ENCODE data around the gene IL4R.

Gene IL4R

GRCh38 chr16:27314986-27315332 is 1.2 kb downstream of the IL4R start:
- no peaks in the 10 kb centered on the region for H3K9me3 Mint-ChIP-seq
- H3K4me3 Mint-ChIP-seq: peak overlapping the region; percentile 98
- peaks cover 57% of the 10 kb centered on the region for H3K36me3 Mint-ChIP-seq (ENCODE audit: low read depth)
- peak overlapping the region; percentile 97 for H3K27ac Mint-ChIP-seq
- no peaks in the 10 kb centered on the region for H3K27me3 Mint-ChIP-seq (ENCODE audit: low read depth)
- DNase-seq (ENCODE audit: low spot score): no peak
- peaks cover 42% of the 10 kb centered on the region for H3K4me1 Mint-ChIP-seq (ENCODE audit: low read depth)

GRCh38 chr16:27315333-27316037 is 1.7 kb downstream of the IL4R start:
- peak; percentile 63 for DNase-seq (ENCODE audit: low spot score)
- Mint-ChIP-seq H3K4me3 (peak overlapping the region; percentile 98), H3K27ac (peak overlapping the region; percentile 97), H3K36me3 (ENCODE audit: low read depth) (peaks cover 61% of the 10 kb centered on the region), H3K27me3 (ENCODE audit: low read depth) (no peaks in the 10 kb centered on the region), H3K9me3 (no peaks in the 10 kb centered on the region), H3K4me1 (ENCODE audit: low read depth) (peaks cover 43% of the 10 kb centered on the region)

GRCh38 chr16:27316038-27316680 is 2.4 kb downstream of the IL4R start:
- H3K9me3 Mint-ChIP-seq: no peaks in the 10 kb centered on the region
- no peaks in the 10 kb centered on the region for H3K27me3 Mint-ChIP-seq (ENCODE audit: low read depth)
- H3K36me3 Mint-ChIP-seq (ENCODE audit: low read depth): peaks cover 68% of the 10 kb centered on the region
- H3K4me1 Mint-ChIP-seq (ENCODE audit: low read depth): peaks cover 42% of the 10 kb centered on the region
- no peak for DNase-seq (ENCODE audit: low spot score)
- peak overlapping the region; percentile 97 for H3K27ac Mint-ChIP-seq
- peak overlapping the region; percentile 98 for H3K4me3 Mint-ChIP-seq

- H3K4me3 Mint-ChIP-seq: peak overlapping the region; percentile 98
- peak; percentile 14 for DNase-seq (ENCODE audit: low spot score)
- H3K9me3 Mint-ChIP-seq: no peaks in the 10 kb centered on the region
- peaks cover 80% of the 10 kb centered on the region for H3K36me3 Mint-ChIP-seq (ENCODE audit: low read depth)
- H3K4me1 Mint-ChIP-seq (ENCODE audit: low read depth): peaks cover 50% of the 10 kb centered on the region
- no peaks in the 10 kb centered on the region for H3K27me3 Mint-ChIP-seq (ENCODE audit: low read depth)
- peak overlapping the region; percentile 97 for H3K27ac Mint-ChIP-seq
Observed at GRCh38 chr16:27317320-27317719, 3.5 kb downstream of the IL4R start.

- peak overlapping the region; percentile 97 for H3K27ac Mint-ChIP-seq
- no peaks in the 10 kb centered on the region for H3K9me3 Mint-ChIP-seq
- H3K27me3 Mint-ChIP-seq (ENCODE audit: low read depth): no peaks in the 10 kb centered on the region
- peaks cover 85% of the 10 kb centered on the region for H3K36me3 Mint-ChIP-seq (ENCODE audit: low read depth)
- peak overlapping the region; percentile 98 for H3K4me3 Mint-ChIP-seq
- peak; percentile 70 for DNase-seq (ENCODE audit: low spot score)
- peaks cover 50% of the 10 kb centered on the region for H3K4me1 Mint-ChIP-seq (ENCODE audit: low read depth)
Observed at GRCh38 chr16:27317738-27318391, 4.1 kb downstream of the IL4R start.

- DNase-seq (ENCODE audit: low spot score): peak; percentile 75
- H3K36me3 Mint-ChIP-seq (ENCODE audit: low read depth): peaks cover 93% of the 10 kb centered on the region
- H3K27ac Mint-ChIP-seq: peak overlapping the region; percentile 97
- no peaks in the 10 kb centered on the region for H3K9me3 Mint-ChIP-seq
- H3K27me3 Mint-ChIP-seq (ENCODE audit: low read depth): no peaks in the 10 kb centered on the region
- H3K4me3 Mint-ChIP-seq: peak overlapping the region; percentile 98
- H3K4me1 Mint-ChIP-seq (ENCODE audit: low read depth): peaks cover 56% of the 10 kb centered on the region
Observed at GRCh38 chr16:27318392-27319256, 4.8 kb downstream of the IL4R start.

- Mint-ChIP-seq H3K4me1 (ENCODE audit: low read depth) (peaks cover 63% of the 10 kb centered on the region), H3K4me3 (peak overlapping the region; percentile 98)
Observed at GRCh38 chr16:27319257-27319965, 5.6 kb downstream of the IL4R start.

GRCh38 chr16:27320261-27321012 is 6.7 kb downstream of the IL4R start:
- Mint-ChIP-seq H3K36me3 (ENCODE audit: low read depth) (peaks cover 98% of the 10 kb centered on the region), H3K27me3 (ENCODE audit: low read depth) (no peaks in the 10 kb centered on the region), H3K27ac (peak overlapping the region; percentile 97), H3K9me3 (no peaks in the 10 kb centered on the region), H3K4me3 (peak overlapping the region; percentile 98), H3K4me1 (ENCODE audit: low read depth) (peaks cover 66% of the 10 kb centered on the region)
- DNase-seq (ENCODE audit: low spot score): no peak

More at GRCh38 chr16:27319257-27319965, 5.6 kb downstream of the IL4R start:
- DNase-seq (ENCODE audit: low spot score): no peak
- Mint-ChIP-seq H3K36me3 (ENCODE audit: low read depth) (peaks cover 98% of the 10 kb centered on the region), H3K9me3 (no peaks in the 10 kb centered on the region), H3K27ac (peak overlapping the region; percentile 97), H3K27me3 (ENCODE audit: low read depth) (no peaks in the 10 kb centered on the region)

- Mint-ChIP-seq H3K27me3 (ENCODE audit: low read depth) (no peaks in the 10 kb centered on the region), H3K27ac (peak overlapping the region; percentile 63), H3K4me1 (ENCODE audit: low read depth) (peaks cover 74% of the 10 kb centered on the region), H3K4me3 (peak overlapping the region; percentile 72), H3K9me3 (no peaks in the 10 kb centered on the region), H3K36me3 (ENCODE audit: low read depth) (peaks cover 97% of the 10 kb centered on the region)
- DNase-seq (ENCODE audit: low spot score): no peak
Observed at GRCh38 chr16:27321013-27321915, 7.5 kb downstream of the IL4R start.

- peak overlapping the region; percentile 81 for H3K27ac Mint-ChIP-seq
- peaks cover 92% of the 10 kb centered on the region for H3K36me3 Mint-ChIP-seq (ENCODE audit: low read depth)
- peak overlapping the region; percentile 72 for H3K4me3 Mint-ChIP-seq
- peaks cover 80% of the 10 kb centered on the region for H3K4me1 Mint-ChIP-seq (ENCODE audit: low read depth)
- H3K9me3 Mint-ChIP-seq: no peaks in the 10 kb centered on the region
- H3K27me3 Mint-ChIP-seq (ENCODE audit: low read depth): no peaks in the 10 kb centered on the region
- DNase-seq (ENCODE audit: low spot score): no peak
Observed at GRCh38 chr16:27322858-27323780, 9.3 kb downstream of the IL4R start.

Measured in T-helper 2 cell treated with Interferon-gamma antibody and Interleukin-4, amounts not matched to agents 5 μg/mL and 100 μg/mL, for 36 hours (primary cell).